Inferior parietal cortex (tissue), 1 donor: ENCODE data around the gene UGT1A9.
"Not testable (repeated sequence)": the region's sequence is repeated elsewhere in the genome, so short reads cannot be mapped to it uniquely, and the experiment has no call there.

Source experiments
- DNase-seq: peaks from one replicate; pipeline ENCODE4 v3.0.0-alpha.2; 2016; ENCODE audit errors: extremely low spot score

The UGT1A9 gene

GRCh38 chr2:233671290-233672161 lies at the start of gene UGT1A9:
UGT1A9 (plus strand) TSS chr2:233671898; CDS start chr2:233671935, 37 bp downstream.
- DNase-seq = no peak

GRCh38 chr2:233627331-233628025 lies 44.2 kb upstream of the UGT1A9 start:
- no peak for DNase-seq

- DNase-seq = not testable (repeated sequence)
These were observed 35.4 kb upstream of the UGT1A9 start, which contains the start of gene UGT1A10 for GRCh38 chr2:233636306-233636705. UGT1A10 (plus strand) TSS chr2:233636448; CDS start chr2:233636523, 75 bp downstream.

GRCh38 chr2:233638836-233639235 lies 32.9 kb upstream of the UGT1A9 start:
- no peak for DNase-seq

- no peak for DNase-seq
These were observed 31.8 kb upstream of the UGT1A9 start for GRCh38 chr2:233639860-233640259.

- DNase-seq = no peak
These were observed 28.6 kb upstream of the UGT1A9 start for GRCh38 chr2:233643128-233643527.

GRCh38 chr2:233646033-233646432 lies 25.7 kb upstream of the UGT1A9 start:
- DNase-seq = not testable (repeated sequence)

GRCh38 chr2:233650981-233651380 lies 20.7 kb upstream of the UGT1A9 start:
- DNase-seq = no peak

- no peak for DNase-seq
These were observed 20.3 kb upstream of the UGT1A9 start for GRCh38 chr2:233651430-233651829.

- no peak for DNase-seq
These were observed 17.2 kb upstream of the UGT1A9 start for GRCh38 chr2:233654501-233654900.

- DNase-seq = no peak
These were observed 16.7 kb upstream of the UGT1A9 start for GRCh38 chr2:233655043-233655442.

GRCh38 chr2:233655943-233656342 lies 15.8 kb upstream of the UGT1A9 start:
- DNase-seq = not testable (repeated sequence)

- no peak for DNase-seq
These were observed 15.3 kb upstream of the UGT1A9 start for GRCh38 chr2:233656443-233656842.

- DNase-seq = no peak
These were observed 13.1 kb upstream of the UGT1A9 start for GRCh38 chr2:233658610-233659009.

- DNase-seq = no peak
These were observed 7.8 kb upstream of the UGT1A9 start for GRCh38 chr2:233663911-233664310.

GRCh38 chr2:233668605-233669260 lies 3.0 kb upstream of the UGT1A9 start:
- no peak for DNase-seq

GRCh38 chr2:233672886-233673285 lies 1.2 kb downstream of the UGT1A9 start:
- DNase-seq = no peak

- no peak for DNase-seq
These were observed 2.2 kb downstream of the UGT1A9 start for GRCh38 chr2:233673896-233674295.

GRCh38 chr2:233674314-233674713 lies 2.6 kb downstream of the UGT1A9 start:
- DNase-seq = no peak

- DNase-seq = no peak
These were observed 3.3 kb downstream of the UGT1A9 start for GRCh38 chr2:233674995-233675394.

GRCh38 chr2:233676046-233676445 lies 4.3 kb downstream of the UGT1A9 start:
- DNase-seq = no peak

- DNase-seq = no peak
These were observed 7.5 kb downstream of the UGT1A9 start for GRCh38 chr2:233679196-233679595.
